PC-3 (cell line): ENCODE results near the gene PHF21B. TPM values are rescaled to one million over a fixed set of nuclear protein-coding genes. Genes with fewer than 3 reads are reported as not detected.

ENCODE experiments used
- ATAC-seq: fragments of 200-7000 bp; cut with Tn5 transposase; 2 replicates; pipeline ENCODE4 v1.9.1; 2020; ENCODE audit warnings: mild to moderate bottlenecking, moderate library complexity
- BruUV-seq: library from RNA; stranded (reverse); fragments of 400-500 nt; replicated peaks from 2 replicates; lab custom pipeline; 2021; lab: Mats Ljungman, UMichigan
- CTCF ChIA-PET: fragments of 300-600 bp; sonication (Branson Sonifier 250); formaldehyde crosslinking; loops from one replicate; lab custom pipeline; 2022; ENCODE audit warnings: antibody characterized with exemption; lab: Charles Lee
- POLR2A ChIA-PET: fragments of 300-600 bp; sonication (Branson Sonifier 250); formaldehyde crosslinking; loops from one replicate; lab custom pipeline; 2022; ENCODE audit warnings: antibody characterized with exemption; ENCODE audit not compliant: unreplicated experiment; lab: Charles Lee
- DNase-seq: peaks from one replicate; pipeline ENCODE4 v3.0.0-alpha.2; 2015
- H2AFZ ChIP-seq: fragments of 300-600 bp; sonication (generic); 2 replicates; pipeline ENCODE4 v1.6.0; 2016; ENCODE audit warnings: antibody characterized with exemption, low read length
- H3F3A ChIP-seq: fragments of 300-600 bp; sonication (generic); one replicate; pipeline ENCODE4 v1.6.0; 2017; ENCODE audit warnings: antibody characterized with exemption, low read length, control low read depth, mild to moderate bottlenecking; ENCODE audit not compliant: unreplicated experiment
- H3K27ac ChIP-seq: fragments of 300-600 bp; sonication (generic); 2 replicates; pipeline ENCODE4 v1.5.1; 2016; ENCODE audit warnings: mild to moderate bottlenecking, low read length
- H3K27me3 ChIP-seq: fragments of 300-600 bp; sonication (generic); 2 replicates; pipeline ENCODE4 v1.6.1; 2016; ENCODE audit warnings: low read length, mixed read lengths
- H3K36me3 ChIP-seq: fragments of 300-600 bp; sonication (generic); 2 replicates; pipeline ENCODE4 v1.6.1; 2016; ENCODE audit warnings: low read depth, mixed run types, low read length, mixed read lengths
- H3K4me1 ChIP-seq: fragments of 300-600 bp; sonication (generic); 2 replicates; pipeline ENCODE4 v1.5.1; 2016; ENCODE audit warnings: low read length; ENCODE audit not compliant: insufficient read depth
- H3K4me2 ChIP-seq: fragments of 300-600 bp; sonication (generic); 2 replicates; pipeline ENCODE4 v1.6.0; 2016; ENCODE audit warnings: low read length
- H3K4me3 ChIP-seq: fragments of 300-600 bp; sonication (generic); 2 replicates; pipeline ENCODE4 v1.5.1; 2016; ENCODE audit warnings: mild to moderate bottlenecking, low read length, mixed read lengths
- H3K79me2 ChIP-seq: fragments of 300-600 bp; sonication (generic); 2 replicates; pipeline ENCODE4 v1.6.1; 2017; ENCODE audit warnings: low read length, mixed read lengths
- H3K9ac ChIP-seq: fragments of 300-600 bp; sonication (generic); 2 replicates; pipeline ENCODE4 v1.6.0; 2016; ENCODE audit warnings: mild to moderate bottlenecking, low read length
- H3K9me2 ChIP-seq: fragments of 300-600 bp; sonication (generic); replicated peaks from 2 replicates; pipeline ENCODE4 v1.6.1; 2016; ENCODE audit warnings: mixed run types, low read length, mixed read lengths
- H3K9me3 ChIP-seq: fragments of 300-600 bp; sonication (generic); 2 replicates; pipeline ENCODE4 v1.6.1; 2016; ENCODE audit warnings: low read length, mixed read lengths
- H4K20me1 ChIP-seq: fragments of 300-600 bp; sonication (generic); 2 replicates; pipeline ENCODE4 v1.6.1; 2016; ENCODE audit warnings: low read length, mixed read lengths
- EZH2 ChIP-seq: fragments of 300-600 bp; sonication (generic); IDR thresholded peaks from one replicate; pipeline ENCODE4 v1.6.1; 2017; ENCODE audit warnings: antibody characterized with exemption, mild to moderate bottlenecking, low read length; ENCODE audit not compliant: unreplicated experiment
- EZH2phosphoT487 ChIP-seq: fragments of 300-600 bp; sonication (generic); IDR thresholded peaks from 2 replicates; pipeline ENCODE4 v1.6.1; 2018; ENCODE audit warnings: mild to moderate bottlenecking, antibody characterized with exemption, low read length, borderline replicate concordance
- intact Hi-C: fragments of 100-400 bp; cut with micrococcal nuclease; formaldehyde crosslinking; loops from 2 replicates; pipeline ENCODE4 v1.9.0; 2023
- total RNA-seq: library from RNA; depleted of rRNA; stranded (reverse); fragments of >200 nt; gene quantifications from 2 replicates; pipeline ENCODE4 v1.2.3, GENCODE V29; 2014; rRNA removed
- TF ChIP-seq, protein P1 (sequence below): fragments of 300-600 bp; sonication (generic); conservative IDR thresholded peaks from 2 replicates; pipeline ENCODE4 v1.5.1; 2017; ENCODE audit warnings: antibody characterized with exemption, low read depth, mild to moderate bottlenecking, low read length

PHF21B gene
- total RNA-seq, 1 experiment from 2014 or later = not detected

DNA sequence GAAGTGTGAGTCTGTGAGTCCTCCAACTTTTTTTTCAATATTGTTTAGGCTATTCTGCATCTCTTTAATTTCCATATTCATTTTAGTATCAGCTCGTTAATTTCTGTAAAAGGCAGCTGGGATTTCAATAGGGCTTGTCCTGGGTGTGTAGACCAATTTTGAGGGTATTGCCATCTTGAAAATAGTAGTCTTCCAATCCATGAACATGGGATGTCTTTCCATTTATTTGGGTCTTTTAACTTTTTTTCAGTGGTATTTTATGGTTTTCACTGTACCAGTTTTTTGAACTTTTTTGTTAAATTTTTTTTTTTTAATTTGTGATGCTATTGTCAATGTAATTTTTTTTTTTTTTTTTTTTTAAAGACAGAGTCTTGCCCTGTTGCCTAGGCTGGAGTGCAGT lies 177.9 kb downstream of the PHF21B start:
- Histone ChIP-seq H3K9ac (no peak overlapping the region), H3K9me2 (no peaks in the 10 kb centered on the region), H2AFZ (no peak overlapping the region), H4K20me1 (no peaks in the 10 kb centered on the region), H3K36me3 (peaks cover 34% of the 10 kb centered on the region), H3K27me3 (no peaks in the 10 kb centered on the region), H3K4me2 (no peak overlapping the region), H3K9me3 (0 out of 2 replicates have a peak, but pooled peaks cover 4% of the 10 kb centered on the region), H3K4me3 (no peak overlapping the region), H3F3A (no peaks in the 10 kb centered on the region), H3K4me1 (no peaks in the 10 kb centered on the region), H3K27ac (no peak overlapping the region), H3K79me2 (no peaks in the 10 kb centered on the region)
- DNase-seq (no peak), ATAC-seq (no peak)
- intact Hi-C loops = no loop called here
- TF ChIP-seq EZH2phosphoT487 (no peak), EZH2 (no peak)
- TF ChIP-seq, protein P1, sequence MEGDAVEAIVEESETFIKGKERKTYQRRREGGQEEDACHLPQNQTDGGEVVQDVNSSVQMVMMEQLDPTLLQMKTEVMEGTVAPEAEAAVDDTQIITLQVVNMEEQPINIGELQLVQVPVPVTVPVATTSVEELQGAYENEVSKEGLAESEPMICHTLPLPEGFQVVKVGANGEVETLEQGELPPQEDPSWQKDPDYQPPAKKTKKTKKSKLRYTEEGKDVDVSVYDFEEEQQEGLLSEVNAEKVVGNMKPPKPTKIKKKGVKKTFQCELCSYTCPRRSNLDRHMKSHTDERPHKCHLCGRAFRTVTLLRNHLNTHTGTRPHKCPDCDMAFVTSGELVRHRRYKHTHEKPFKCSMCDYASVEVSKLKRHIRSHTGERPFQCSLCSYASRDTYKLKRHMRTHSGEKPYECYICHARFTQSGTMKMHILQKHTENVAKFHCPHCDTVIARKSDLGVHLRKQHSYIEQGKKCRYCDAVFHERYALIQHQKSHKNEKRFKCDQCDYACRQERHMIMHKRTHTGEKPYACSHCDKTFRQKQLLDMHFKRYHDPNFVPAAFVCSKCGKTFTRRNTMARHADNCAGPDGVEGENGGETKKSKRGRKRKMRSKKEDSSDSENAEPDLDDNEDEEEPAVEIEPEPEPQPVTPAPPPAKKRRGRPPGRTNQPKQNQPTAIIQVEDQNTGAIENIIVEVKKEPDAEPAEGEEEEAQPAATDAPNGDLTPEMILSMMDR = no peak
- POLR2A ChIA-PET = no interaction called here
- no TSS peak for BruUV-seq
- CTCF ChIA-PET = no interaction called here

Other genes starting within 250 kb of the PHF21B start
- gene NUP50, start 153.9 kb upstream of the PHF21B start, total RNA-seq = 65.0 and 69.9 TPM in 2 replicates
- gene KIAA0930, start 230.9 kb upstream of the PHF21B start, total RNA-seq = 29.8 and 39.2 TPM in 2 replicates